Right cardiac atrium (tissue), 5 donors: Measurements from ENCODE around the gene USP6NL. TPM values are rescaled to one million over a fixed set of nuclear protein-coding genes. Genes with fewer than 3 reads are reported as not detected.
A peak's percentile ranks its signal among the peaks of the same experiment; 100 is the strongest.
"Not testable (repeated sequence)": the region's sequence is repeated elsewhere in the genome, so short reads cannot be mapped to it uniquely, and the experiment has no call there.

ENCODE experiments used
- ATAC-seq, 2 donors: fragments of 200-7000 bp; cut with Tn5 transposase; one replicate each; pipeline versions ENCODE4 v1.8.0 to v1.9.1; 2020; ENCODE audit warnings: moderate library complexity in 2 of 2, mild to moderate bottlenecking in 1 of 2
- DNase-seq, 3 donors: peaks; one replicate each; pipeline ENCODE4 v3.0.0-alpha.2; 2020
- H3K27ac ChIP-seq: one replicate; pipeline ENCODE4 v1.5.1; 2013; ENCODE audit warnings: mild to moderate bottlenecking, low read length, control low read depth, moderate library complexity
- H3K27me3 ChIP-seq: one replicate; pipeline ENCODE4 v1.6.1; 2013; ENCODE audit not compliant: control insufficient read depth, insufficient read depth
- H3K4me1 ChIP-seq: one replicate; pipeline ENCODE4 v1.6.1; 2013; ENCODE audit warnings: low read length; ENCODE audit not compliant: control insufficient read depth, insufficient read depth
- H3K4me3 ChIP-seq: one replicate; pipeline ENCODE4 v1.5.1; 2013; ENCODE audit warnings: low read length, control low read depth
- H3K9me3 ChIP-seq: one replicate; pipeline ENCODE4 v1.6.1; 2013; ENCODE audit warnings: low read length; ENCODE audit not compliant: control insufficient read depth
- WGBS: extraction: QIAGEN DNeasy Blood & Tissue Kit; methylation state at CpG from one replicate; pipeline ENCODE4 v1.1.7; 2013; 5-methylcytosine and 5-hydroxymethylcytosine counted together
- intact Hi-C, 4 donors: fragments of 100-400 bp; cut with DNase I; formaldehyde crosslinking; loops; one replicate each; pipeline versions ENCODE4 v1.11.0 to v1.14.0; 2022 to 2023
- polyA plus RNA-seq: library from polyadenylated mRNA; stranded (reverse); fragments of 200-250 nt; gene quantifications from one replicate; pipeline ENCODE4 v1.2.3, GENCODE V29; 2013
- total RNA-seq, 4 donors: library from RNA; stranded (reverse); fragmentation: NEBNext Ultra II Directional; extraction: Animal tissue kit (Norgen Biotek cat#: 25700); gene quantifications; one replicate each; pipeline ENCODE4 v1.2.1, GENCODE V29; 2021
- donor health status: healthy with polysubstance abuse.
- donor health status: DM: no; HTN: yes; CAD: no.
- donor health status: DM: no; HTN: no; CAD: no.
- donor health status: DM: no; HTN: yes; CAD: no; lungs with severe emphysema.
- donor health status: DM: yes; HTN: yes; CAD: no.

Gene USP6NL
- total and polyA plus RNA-seq, 5 donors = 3.9 to 12.5 (median 8.8) TPM

DNA sequence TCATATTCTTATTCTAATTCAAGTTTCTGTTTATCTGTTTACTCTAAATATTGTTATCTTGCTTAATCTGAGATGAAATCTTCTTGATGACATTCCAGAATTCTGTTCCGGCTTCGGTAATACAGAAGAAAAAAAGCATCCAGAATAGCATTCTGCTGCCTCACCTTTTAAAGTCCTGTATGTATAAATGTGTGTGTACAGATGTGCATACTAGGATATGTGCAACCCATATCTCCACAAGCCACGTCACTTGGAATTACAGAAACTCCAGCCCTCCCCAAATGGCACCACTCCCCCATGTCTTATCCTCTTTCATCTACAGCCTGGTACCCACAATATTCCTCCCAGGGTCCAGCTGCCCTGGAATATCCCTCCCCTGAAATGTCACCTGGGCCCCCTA, 27.9 kb upstream of the USP6NL start:
- H3K4me1 ChIP-seq = no peaks in the 10 kb centered on the region
- no peak for ATAC-seq
- no peak overlapping the region for H3K27ac ChIP-seq
- no peaks in the 10 kb centered on the region for H3K27me3 ChIP-seq
- H3K4me3 ChIP-seq = no peak overlapping the region
- intact Hi-C loops = no loop called here
- DNase-seq = no peak
- H3K9me3 ChIP-seq = no peaks in the 10 kb centered on the region
- WGBS = 81% methylated on average over 3 of the region's 3 CpGs

DNA sequence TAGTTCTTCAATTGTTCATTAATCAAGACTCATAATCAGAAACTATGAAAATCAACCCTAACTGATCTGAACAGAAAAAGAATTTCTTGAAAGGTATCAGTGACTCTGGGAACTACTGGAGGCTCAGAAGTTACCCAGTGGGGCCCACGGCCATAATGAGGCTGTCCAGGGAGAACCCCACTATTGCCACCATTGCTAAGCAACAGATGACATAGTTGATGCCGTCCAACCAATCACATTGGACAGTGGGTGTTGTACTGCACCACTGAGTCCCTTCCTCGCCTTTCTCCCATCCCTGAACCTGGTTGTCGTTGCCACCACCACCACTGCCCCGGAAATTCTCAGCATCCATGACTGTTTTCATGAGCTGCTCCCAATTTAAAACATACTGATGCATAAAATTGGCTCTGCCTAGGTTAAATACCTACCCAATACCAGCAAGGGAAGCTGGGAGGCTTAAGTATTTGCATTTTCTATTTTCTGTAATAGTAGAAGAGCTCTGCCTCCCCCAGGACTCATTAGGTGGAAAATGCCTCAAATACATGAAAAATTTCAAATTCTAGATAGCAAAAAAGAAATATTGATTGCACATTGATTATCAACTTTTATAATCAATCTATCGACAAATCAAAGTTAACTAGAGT, 26.7 kb upstream of the USP6NL start:
- no peaks in the 10 kb centered on the region for H3K9me3 ChIP-seq
- intact Hi-C loops = no loop called here
- WGBS = 93% methylated on average over 6 of the region's 6 CpGs
- DNase-seq (no peak), ATAC-seq (no peak)
- H3K27ac ChIP-seq = no peak overlapping the region
- no peaks in the 10 kb centered on the region for H3K27me3 ChIP-seq
- H3K4me1 ChIP-seq = no peaks in the 10 kb centered on the region
- H3K4me3 ChIP-seq = no peak overlapping the region

DNA sequence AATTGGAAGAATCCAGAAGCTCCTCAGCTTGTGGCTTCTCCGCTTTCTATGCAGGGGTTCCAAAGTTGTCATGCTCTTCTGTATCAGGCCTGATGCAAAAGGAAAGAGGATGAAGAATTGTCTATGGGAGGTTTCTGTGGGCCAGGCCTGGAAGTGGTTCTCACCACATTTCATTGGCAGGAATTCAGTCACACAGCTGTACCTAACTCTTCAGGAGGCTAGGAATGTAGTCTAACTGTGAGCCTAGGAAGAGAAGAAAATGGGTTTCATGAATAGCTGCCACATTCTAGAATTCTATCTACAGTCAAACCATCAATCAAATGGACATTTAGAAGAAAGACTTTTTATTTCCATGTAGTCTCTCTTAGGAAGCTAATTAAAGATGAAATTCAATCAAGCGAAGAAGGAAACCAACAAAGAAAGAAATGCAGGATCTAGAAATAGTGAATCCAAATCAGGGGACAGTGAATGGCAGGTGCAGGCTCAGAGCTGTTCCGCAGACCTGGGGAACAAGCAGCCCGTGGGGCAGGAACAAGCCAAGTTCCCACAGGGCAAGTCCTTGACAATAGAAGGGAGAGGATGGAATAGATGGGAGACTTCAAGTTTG, 25.4 kb upstream of the USP6NL start:
- intact Hi-C loops = no loop called here
- Histone ChIP-seq H3K27ac (no peak overlapping the region), H3K4me1 (no peaks in the 10 kb centered on the region), H3K9me3 (no peaks in the 10 kb centered on the region), H3K27me3 (no peaks in the 10 kb centered on the region), H3K4me3 (no peak overlapping the region)
- DNase-seq (no peak), ATAC-seq (no peak)
- 93% methylated on average over 4 of the region's 4 CpGs for WGBS

GRCh38 chr10:11631890-11632587, 20.6 kb upstream of the USP6NL start:
- H3K27ac ChIP-seq = no peak overlapping the region
- intact Hi-C loops = no loop called here
- DNase-seq = no peak
- no peak overlapping the region for H3K4me3 ChIP-seq
- no peak for ATAC-seq
- 84% methylated on average over 8 of the region's 8 CpGs for WGBS
- no peaks in the 10 kb centered on the region for H3K27me3 ChIP-seq
- no peaks in the 10 kb centered on the region for H3K4me1 ChIP-seq
- H3K9me3 ChIP-seq = no peaks in the 10 kb centered on the region

DNA sequence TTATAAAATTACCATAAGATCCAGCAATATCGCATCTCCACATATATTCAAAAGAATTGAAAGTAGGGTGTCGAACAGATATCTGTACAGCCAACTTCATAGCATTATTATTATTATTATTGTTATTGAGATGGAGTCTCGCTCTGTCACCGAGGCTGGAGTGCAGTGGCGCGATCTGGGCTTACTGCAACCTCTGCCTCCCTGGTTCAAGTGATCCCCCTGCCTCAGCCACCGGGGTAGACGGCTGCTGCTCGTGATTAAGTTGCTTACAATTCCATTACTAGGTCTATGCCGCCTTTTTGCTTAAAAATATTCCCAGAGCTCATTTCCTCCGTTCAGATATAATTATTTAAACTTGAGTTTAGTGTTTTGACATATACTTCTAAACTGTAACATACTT, 19.8 kb upstream of the USP6NL start:
- intact Hi-C loops = no loop called here

GRCh38 chr10:11629731-11630130, 18.3 kb upstream of the USP6NL start:
- Histone ChIP-seq H3K9me3 (no peaks in the 10 kb centered on the region), H3K27me3 (no peaks in the 10 kb centered on the region), H3K4me1 (no peaks in the 10 kb centered on the region), H3K4me3 (no peak overlapping the region), H3K27ac (no peak overlapping the region)
- WGBS = 91% methylated on average over 6 of the region's 6 CpGs
- DNase-seq (no peak), ATAC-seq (no peak)
- intact Hi-C loops = no loop called here

More for the DNA sequence above, 19.8 kb upstream of the USP6NL start:
- DNase-seq (no peak), ATAC-seq (no peak)
- Histone ChIP-seq H3K27ac (no peak overlapping the region), H3K9me3 (no peaks in the 10 kb centered on the region), H3K27me3 (no peaks in the 10 kb centered on the region), H3K4me3 (no peak overlapping the region), H3K4me1 (no peaks in the 10 kb centered on the region)
- 92% methylated on average over 11 of the region's 11 CpGs for WGBS

DNA sequence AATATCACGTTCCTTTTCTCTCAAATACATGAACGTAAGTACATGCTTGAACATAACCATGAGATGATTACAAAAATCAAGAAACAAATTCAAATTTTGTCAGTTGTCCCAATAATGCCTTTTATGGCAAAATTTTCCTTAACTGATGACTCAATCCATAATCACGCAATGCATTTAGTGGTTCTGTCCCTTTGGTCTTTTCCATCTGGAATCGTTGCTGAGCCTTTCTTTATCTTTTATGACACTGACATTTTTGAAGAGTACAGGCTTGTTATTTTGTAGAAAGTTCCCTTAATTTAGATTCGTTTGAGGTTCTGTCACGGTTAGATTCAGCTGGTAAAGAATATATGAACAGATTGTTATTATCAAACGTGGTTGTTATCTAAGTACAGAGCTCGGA, 16.5 kb upstream of the USP6NL start:
- H3K4me3 ChIP-seq, ATAC-seq, H3K27me3 ChIP-seq, H3K4me1 ChIP-seq, DNase-seq, H3K27ac ChIP-seq, H3K9me3 ChIP-seq, intact Hi-C loops: not testable (repeated sequence)
- 58% methylated on average over 8 of the region's 8 CpGs for WGBS

- H3K4me1 ChIP-seq = no peaks in the 10 kb centered on the region
Measured at GRCh38 chr10:11626071-11626470, 14.6 kb upstream of the USP6NL start.

DNA sequence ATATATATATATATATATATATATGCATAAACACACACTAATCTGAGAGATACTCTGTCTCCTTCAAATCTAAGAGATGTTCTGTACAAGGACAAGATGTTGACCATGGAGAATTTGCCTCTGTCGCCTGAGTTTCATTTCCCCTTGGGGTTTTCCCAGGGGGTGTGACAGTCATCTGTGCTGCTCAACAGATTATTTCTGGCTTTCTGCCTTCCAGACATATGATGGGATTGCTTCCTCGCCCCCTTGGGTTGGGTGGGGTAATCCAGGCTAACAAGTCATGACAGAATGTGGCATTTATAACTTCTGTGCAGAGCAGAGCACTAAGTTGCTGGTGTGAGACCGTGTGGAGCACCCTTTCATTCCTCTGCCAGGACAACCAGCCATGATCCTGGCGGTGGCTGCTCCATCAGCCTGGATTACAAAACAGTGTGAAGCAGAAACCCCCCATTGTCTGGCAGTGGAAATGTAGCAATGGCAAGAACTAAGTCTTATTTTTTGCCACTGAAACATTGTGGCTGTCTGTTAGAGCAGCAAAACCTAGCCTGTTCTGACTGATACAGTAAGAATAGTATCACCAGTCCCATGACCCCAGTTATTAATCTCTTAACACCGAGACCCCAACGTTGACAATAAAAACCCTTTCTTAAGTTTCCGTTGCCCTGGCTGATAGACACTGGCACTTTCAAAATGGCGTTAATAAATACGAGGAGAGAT, 13.7 kb upstream of the USP6NL start:
- intact Hi-C loops = no loop called here
- Histone ChIP-seq H3K9me3 (no peaks in the 10 kb centered on the region), H3K4me1 (no peaks in the 10 kb centered on the region), H3K4me3 (no peak overlapping the region), H3K27ac (no peak overlapping the region), H3K27me3 (no peaks in the 10 kb centered on the region)
- 70% methylated on average over 9 of the region's 9 CpGs for WGBS
- no peak for ATAC-seq
- DNase-seq = no peak

More at GRCh38 chr10:11626071-11626470, 14.6 kb upstream of the USP6NL start:
- ATAC-seq (peak in 1 of 2 donors; percentile 31), DNase-seq (no peak)
- H3K27ac ChIP-seq = no peak overlapping the region
- H3K27me3 ChIP-seq = no peaks in the 10 kb centered on the region
- no peaks in the 10 kb centered on the region for H3K9me3 ChIP-seq
- H3K4me3 ChIP-seq = no peak overlapping the region
- intact Hi-C loops = no loop called here
- 84% methylated on average over 3 of the region's 3 CpGs for WGBS

GRCh38 chr10:11617233-11617632, 5.8 kb upstream of the USP6NL start:
- DNase-seq (no peak), ATAC-seq (no peak)
- Histone ChIP-seq H3K27ac (no peak overlapping the region), H3K9me3 (no peaks in the 10 kb centered on the region), H3K4me1 (no peaks in the 10 kb centered on the region), H3K27me3 (no peaks in the 10 kb centered on the region), H3K4me3 (no peak overlapping the region)
- intact Hi-C loops = loop anchor here in 1 of 4 donors (10.0 kb wide), 1 partner anchor 92 kb away; no protein-coding TSS in a partner anchor

- Histone ChIP-seq H3K27me3 (no peaks in the 10 kb centered on the region), H3K4me3 (no peak overlapping the region), H3K4me1 (no peaks in the 10 kb centered on the region), H3K9me3 (no peaks in the 10 kb centered on the region), H3K27ac (no peak overlapping the region)
- DNase-seq = no peak
- WGBS = 90% methylated on average over 5 of the region's 5 CpGs
- intact Hi-C loops = loop anchor here in 1 of 4 donors (10.0 kb wide), 1 partner anchor 91 kb away; no protein-coding TSS in a partner anchor
- no peak for ATAC-seq
Measured at GRCh38 chr10:11616021-11616420, 4.6 kb upstream of the USP6NL start.
